OCI-LY1 (cell line): Measurements from ENCODE around the gene CRTC3.

Source experiments
- EZH2 ChIP-seq: fragments of 200-600 bp; sonication (generic), shearing (Covaris generic); IDR thresholded peaks from 2 replicates; pipeline ENCODE4 v1.8.0; 2017; ENCODE audit warnings: borderline replicate concordance, mixed run types, mild to moderate bottlenecking, antibody characterized with exemption, low read length, moderate library complexity, mixed read lengths
- TF ChIP-seq, protein P1 (sequence below): fragments of 200-600 bp; sonication (generic), shearing (Covaris generic); IDR thresholded peaks from 2 replicates; pipeline ENCODE4 v1.5.1; 2017; ENCODE audit warnings: mild to moderate bottlenecking, antibody characterized with exemption, low read length, moderate library complexity, mixed read lengths

DNA sequence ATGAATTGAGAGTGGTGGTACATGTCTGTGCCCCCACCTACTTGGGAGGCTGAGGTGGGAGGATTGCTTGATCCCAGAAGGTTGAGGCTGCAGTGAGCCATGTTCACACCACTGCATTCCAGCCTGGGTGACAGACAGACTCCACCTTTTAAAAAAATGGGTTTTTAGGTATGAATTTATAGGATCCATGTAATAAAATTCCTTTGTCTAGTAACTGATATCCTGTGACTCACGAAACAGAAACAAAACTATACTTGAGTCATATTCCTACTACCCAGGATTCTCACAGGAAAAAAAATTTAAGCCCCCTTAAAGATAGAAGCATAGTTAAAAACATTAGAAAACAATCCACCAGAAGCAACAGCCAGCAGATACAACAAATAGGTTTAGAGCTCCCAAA lies 10.0 kb upstream of the CRTC3 start:
- TF ChIP-seq, protein P1, sequence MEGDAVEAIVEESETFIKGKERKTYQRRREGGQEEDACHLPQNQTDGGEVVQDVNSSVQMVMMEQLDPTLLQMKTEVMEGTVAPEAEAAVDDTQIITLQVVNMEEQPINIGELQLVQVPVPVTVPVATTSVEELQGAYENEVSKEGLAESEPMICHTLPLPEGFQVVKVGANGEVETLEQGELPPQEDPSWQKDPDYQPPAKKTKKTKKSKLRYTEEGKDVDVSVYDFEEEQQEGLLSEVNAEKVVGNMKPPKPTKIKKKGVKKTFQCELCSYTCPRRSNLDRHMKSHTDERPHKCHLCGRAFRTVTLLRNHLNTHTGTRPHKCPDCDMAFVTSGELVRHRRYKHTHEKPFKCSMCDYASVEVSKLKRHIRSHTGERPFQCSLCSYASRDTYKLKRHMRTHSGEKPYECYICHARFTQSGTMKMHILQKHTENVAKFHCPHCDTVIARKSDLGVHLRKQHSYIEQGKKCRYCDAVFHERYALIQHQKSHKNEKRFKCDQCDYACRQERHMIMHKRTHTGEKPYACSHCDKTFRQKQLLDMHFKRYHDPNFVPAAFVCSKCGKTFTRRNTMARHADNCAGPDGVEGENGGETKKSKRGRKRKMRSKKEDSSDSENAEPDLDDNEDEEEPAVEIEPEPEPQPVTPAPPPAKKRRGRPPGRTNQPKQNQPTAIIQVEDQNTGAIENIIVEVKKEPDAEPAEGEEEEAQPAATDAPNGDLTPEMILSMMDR: no peak
- no peak for TF ChIP-seq EZH2
